ENCODE results near the gene FLNC. TPM values are rescaled to one million over a fixed set of nuclear protein-coding genes. Genes with fewer than 3 reads are reported as not detected.

FLNC gene
- total and polyA plus RNA-seq, 2 of the 4 experiments (the other 2 are of a cell fraction): 116 to 154 TPM

- no peak overlapping the region for H2BK15ac ChIP-seq (ENCODE audit: low read depth, low read length)
- TSS peak; percentile 95 for BruUV-seq (replicated peaks)
- H3K18ac ChIP-seq (ENCODE audit: low read depth, low read length): no peak overlapping the region
- no peak overlapping the region for H2BK5ac ChIP-seq (ENCODE audit: low read depth, low read length, poor library complexity, severe bottlenecking)
- POLR2A ChIA-PET (ENCODE audit: unreplicated experiment): interaction anchor here (0.5 kb wide), 1 partner anchor 27 kb away, joined by 26 read pairs; no protein-coding TSS in a partner anchor
- H3K4me1 ChIP-seq (ENCODE audit: control insufficient read depth, insufficient read depth, low read length): peaks cover under 1% of the 10 kb centered on the region
- no peak overlapping the region for H3K9ac ChIP-seq (ENCODE audit: low read depth, low read length)
- no peaks in the 10 kb centered on the region for H3K9me3 ChIP-seq (ENCODE audit: control insufficient read depth, insufficient read depth, low read length)
- H3K79me1 ChIP-seq (ENCODE audit: low read depth in 1 of 2, low read length in 2 of 2): peaks cover 7 to 15% of the 10 kb centered on the region in 2 experiments; a peak in 3 of 4 replicates
- no peaks in the 10 kb centered on the region for H3K27me3 ChIP-seq (ENCODE audit: control insufficient read depth, insufficient read depth, low read length)
- no peak overlapping the region for H2AK9ac ChIP-seq (replicated peaks; ENCODE audit: low read depth, low read length, poor library complexity)
- peaks cover 47% of the 10 kb centered on the region for H3K36me3 ChIP-seq (ENCODE audit: control insufficient read depth, insufficient read depth, low read length)
- H3K27ac ChIP-seq (ENCODE audit: insufficient read depth, low read length): no peak overlapping the region
- H4K5ac ChIP-seq (ENCODE audit: low read depth, low read length): no peak overlapping the region
- no peak for TF ChIP-seq RCOR1 (IDR thresholded peaks at IDR 0.05; ENCODE audit: insufficient replicate concordance, low read length)
- TF ChIP-seq BHLHE40 (IDR thresholded peaks at IDR 0.05; ENCODE audit: low read depth, low read length): no peak
- no peak for TF ChIP-seq CTCF (conservative IDR thresholded peaks at IDR 0.05; ENCODE audit: low read depth, low read length)
- TF ChIP-seq SMC3 (IDR thresholded peaks at IDR 0.05; ENCODE audit: low read depth, low read length): no peak
- no peak for TF ChIP-seq RFX5 (IDR thresholded peaks at IDR 0.05; ENCODE audit: low read depth, low read length)
- no peak for TF ChIP-seq RAD21 (IDR thresholded peaks at IDR 0.05; ENCODE audit: low read length)
- no peak for TF ChIP-seq ELK1 (IDR thresholded peaks at IDR 0.05; ENCODE audit: borderline replicate concordance, low read depth, low read length)
- no peak for TF ChIP-seq CEBPB (IDR thresholded peaks at IDR 0.05; ENCODE audit: low read depth, low read length)
- TF ChIP-seq MXI1 (IDR thresholded peaks at IDR 0.05; ENCODE audit: borderline replicate concordance, low read depth, low read length): no peak
- CTCF ChIA-PET: no interaction called here
- no peak overlapping the region for H2AFZ ChIP-seq (replicated peaks; ENCODE audit: low read length, poor library complexity)
- no peak overlapping the region for H4K91ac ChIP-seq (ENCODE audit: insufficient read depth, low read depth, low read length)
- H3K9me1 ChIP-seq (ENCODE audit: insufficient read depth, low read length): peaks cover 5% of the 10 kb centered on the region; the same call in 1 of the 2 replicates
- dilution Hi-C loops (cut with HindIII; ENCODE audit: low sequenced_read_pairs, unreplicated experiment): no loop called here
- H2BK120ac ChIP-seq (ENCODE audit: low read depth, low read length): no peak overlapping the region
- intact Hi-C loops (cut with micrococcal nuclease): no loop called here
- no peak for DNase-seq
- no peak for ATAC-seq (ENCODE audit: low read depth)
- H2AK5ac ChIP-seq (ENCODE audit: low read depth, low read length): no peak overlapping the region
- H3K14ac ChIP-seq (replicated peaks; ENCODE audit: low read depth, low read length): no peak overlapping the region
- in situ Hi-C loops (cut with MboI; ENCODE audit: low sequenced_read_pairs): no loop called here
- no peak overlapping the region for H4K8ac ChIP-seq (ENCODE audit: low read depth in 2 of 2, low read length in 2 of 2)
- no peak overlapping the region for H2BK20ac ChIP-seq (ENCODE audit: low read depth, low read length)
- no peak overlapping the region for H3K56ac ChIP-seq (ENCODE audit: extremely low read depth, insufficient read depth, low read length)
- H3K23ac ChIP-seq (ENCODE audit: low read depth, low read length): no peak overlapping the region
- H3K4me2 ChIP-seq (ENCODE audit: low read depth, low read length): no peak overlapping the region
- H4K20me1 ChIP-seq (ENCODE audit: insufficient read depth, low read length): peaks cover 47% of the 10 kb centered on the region
- no peak overlapping the region for H3K4ac ChIP-seq (ENCODE audit: low read depth, low read length)
- no peak overlapping the region for H3K4me3 ChIP-seq (ENCODE audit: insufficient read depth, low read depth, low read length)
- WGBS, 2 experiments (ENCODE audit: extremely low coverage in 2 of 2, insufficient read length in 1 of 2): 80% methylated on average over 3 of the region's 18 CpGs; no CpG with 5 or more reads in 1 of the 2 experiments
These were observed 28.4 kb downstream of the FLNC start for GRCh38 chr7:128858380-128859231.

Measured in IMR-90 (cell line).